ENCODE data around the gene ARHGEF7. TPM values are rescaled to one million over a fixed set of nuclear protein-coding genes. Genes with fewer than 3 reads are reported as not detected.

ARHGEF7 gene
- total RNA-seq, 1 experiment from 2014 or later: 46.2 TPM

DNA sequence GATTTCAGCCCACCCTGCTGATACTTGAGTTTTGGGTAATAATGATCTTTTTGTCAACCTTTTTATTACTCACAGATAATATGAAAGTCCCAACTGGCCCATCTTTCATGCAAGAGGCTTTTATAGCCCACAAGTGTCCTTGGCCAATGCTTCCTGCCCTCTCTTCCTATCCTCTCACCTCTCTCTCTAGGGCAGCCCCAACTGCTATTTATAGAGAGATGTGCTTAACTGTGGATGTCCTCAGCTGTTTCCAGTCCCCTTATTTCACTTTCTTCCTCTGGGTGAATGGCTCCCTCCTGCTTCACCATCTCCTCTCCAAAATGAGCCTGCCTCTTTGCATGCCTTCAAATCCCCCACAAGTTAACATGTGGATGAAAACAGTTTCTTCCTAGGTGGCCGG is 27.4 kb downstream of the ARHGEF7 start:
- Histone ChIP-seq H3K36me3 (ENCODE audit: control insufficient read depth in 1 of 2, insufficient read depth in 2 of 2, low read length in 2 of 2) (no peaks in the 10 kb centered on the region), H3K4me3 (replicated peaks in 1 of 2; ENCODE audit: low read depth in 1 of 2, low read length in 2 of 2) (no peak overlapping the region), H3K9me3 (ENCODE audit: control insufficient read depth in 1 of 2, insufficient read depth in 1 of 2, low read depth in 1 of 2, low read length in 2 of 2) (no peaks in the 10 kb centered on the region), H2AFZ (ENCODE audit: low read depth, low read length, poor library complexity, severe bottlenecking) (no peak overlapping the region), H3K27ac (ENCODE audit: low read depth, low read length) (no peak overlapping the region), H3K27me3 (ENCODE audit: insufficient read depth, low read length) (peaks cover 38% of the 10 kb centered on the region; the same call in 1 of the 2 replicates), H3K79me2 (ENCODE audit: insufficient read depth, low read length) (no peaks in the 10 kb centered on the region), H4K20me1 (ENCODE audit: insufficient read depth) (no peaks in the 10 kb centered on the region), H3K9me2 (ENCODE audit: insufficient read depth) (no peaks in the 10 kb centered on the region), H3K4me1 (ENCODE audit: control insufficient read depth in 1 of 2, insufficient read depth in 2 of 2, low read length in 2 of 2) (no peaks in the 10 kb centered on the region), H3K4me2 (ENCODE audit: low read length) (no peak overlapping the region), H3K9ac (ENCODE audit: low read length) (no peak overlapping the region)
- CTCF ChIA-PET: no interaction called here
- POLR2A ChIA-PET: interaction anchor here (0.5 kb wide), 1 partner anchor 559 kb away, joined by 5 read pairs; no protein-coding TSS in a partner anchor
- DNase-seq (ENCODE audit: low read depth, low spot score): no peak
- TF ChIP-seq SP1 (IDR thresholded peaks at IDR 0.05; ENCODE audit: low read depth): no peak
- TF ChIP-seq, protein P1, sequence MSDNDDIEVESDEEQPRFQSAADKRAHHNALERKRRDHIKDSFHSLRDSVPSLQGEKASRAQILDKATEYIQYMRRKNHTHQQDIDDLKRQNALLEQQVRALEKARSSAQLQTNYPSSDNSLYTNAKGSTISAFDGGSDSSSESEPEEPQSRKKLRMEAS (IDR thresholded peaks at IDR 0.05): no peak
- TF ChIP-seq FOSL1 (IDR thresholded peaks at IDR 0.05; ENCODE audit: low read depth): no peak
- no peak for TF ChIP-seq ZFX (IDR thresholded peaks at IDR 0.05)
- no peak for TF ChIP-seq ZNF274 (IDR thresholded peaks at IDR 0.05; ENCODE audit: low read depth, low read length)
- no peak for TF ChIP-seq POLR2AphosphoS5 (IDR thresholded peaks at IDR 0.05; ENCODE audit: low read depth, low read length)
- no peak for TF ChIP-seq CBX3 (IDR thresholded peaks at IDR 0.05; ENCODE audit: low read depth)
- no peak for TF ChIP-seq EZH2 (IDR thresholded peaks at IDR 0.05)
- TF ChIP-seq ELF1 (IDR thresholded peaks at IDR 0.05; ENCODE audit: borderline replicate concordance, low read depth): no peak
- BruUV-seq (replicated peaks): no TSS peak
- no peak for ATAC-seq
- intact Hi-C loops (cut with micrococcal nuclease): no loop called here
- RAD21 ChIA-PET (ENCODE audit: low non-redundant PET in 1 of 2, low total read pairs in 2 of 2, uncharacterized antibody in 2 of 2, unreplicated experiment in 2 of 2): no interaction called here

DNA sequence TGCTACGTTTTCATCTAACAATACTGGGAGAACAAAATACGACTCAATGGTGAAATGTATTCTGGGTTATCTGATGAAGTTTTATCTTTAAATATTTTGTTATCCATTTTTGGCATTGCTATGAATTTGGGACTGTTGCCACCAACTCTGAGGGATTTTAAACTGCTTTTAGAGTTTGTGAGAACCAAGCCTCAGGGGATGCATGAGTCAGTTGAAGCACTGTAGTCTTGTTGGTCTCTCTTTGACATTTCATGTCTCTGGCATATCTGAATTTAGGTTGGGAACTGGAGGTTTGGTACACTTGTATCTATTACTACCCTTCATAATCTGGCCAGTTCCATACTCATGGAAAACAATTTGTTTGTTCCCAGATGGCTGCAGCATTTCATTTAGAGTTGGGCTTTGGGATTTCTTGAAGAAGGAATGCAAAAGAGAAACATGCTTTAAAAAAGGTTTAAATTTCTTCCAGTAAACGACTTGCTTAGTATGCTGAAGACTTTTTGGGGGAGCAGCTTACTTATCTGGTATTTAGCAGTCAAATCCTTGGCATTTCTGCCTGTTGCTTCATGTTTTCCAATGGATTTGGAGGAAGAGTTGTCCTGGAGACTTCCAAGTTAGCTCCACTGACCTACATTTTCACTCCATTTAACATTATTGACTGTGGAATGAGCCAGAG is 28.9 kb downstream of the ARHGEF7 start:
- no peak for ATAC-seq
- Histone ChIP-seq H3K9ac (ENCODE audit: low read length) (no peak overlapping the region), H2AFZ (ENCODE audit: low read depth, low read length, poor library complexity, severe bottlenecking) (no peak overlapping the region), H3K4me2 (ENCODE audit: low read length) (no peak overlapping the region), H3K27ac (ENCODE audit: low read depth, low read length) (no peak overlapping the region), H3K9me3 (ENCODE audit: control insufficient read depth in 1 of 2, insufficient read depth in 1 of 2, low read depth in 1 of 2, low read length in 2 of 2) (no peaks in the 10 kb centered on the region), H3K4me3 (replicated peaks in 1 of 2; ENCODE audit: low read depth in 1 of 2, low read length in 2 of 2) (no peak overlapping the region), H3K27me3 (ENCODE audit: insufficient read depth, low read length) (peaks cover 38% of the 10 kb centered on the region; the same call in 1 of the 2 replicates), H3K36me3 (ENCODE audit: control insufficient read depth in 1 of 2, insufficient read depth in 2 of 2, low read length in 2 of 2) (no peaks in the 10 kb centered on the region), H4K20me1 (ENCODE audit: insufficient read depth) (no peaks in the 10 kb centered on the region), H3K9me2 (ENCODE audit: insufficient read depth) (no peaks in the 10 kb centered on the region), H3K4me1 (ENCODE audit: control insufficient read depth in 1 of 2, insufficient read depth in 2 of 2, low read length in 2 of 2) (no peaks in the 10 kb centered on the region), H3K79me2 (ENCODE audit: insufficient read depth, low read length) (no peaks in the 10 kb centered on the region)
- DNase-seq (ENCODE audit: low read depth, low spot score): no peak
- CTCF ChIA-PET: no interaction called here
- intact Hi-C loops (cut with micrococcal nuclease): no loop called here
- POLR2A ChIA-PET: no interaction called here
- BruUV-seq (replicated peaks): no TSS peak
- TF ChIP-seq POLR2A (IDR thresholded peaks at IDR 0.05; ENCODE audit: borderline replicate concordance, extremely low read depth, insufficient read depth, insufficient read length) (no peak), JUND (IDR thresholded peaks at IDR 0.05) (no peak), EZH2 (IDR thresholded peaks at IDR 0.05) (no peak), SIN3A (IDR thresholded peaks at IDR 0.05; ENCODE audit: low read depth) (no peak), EGR1 (IDR thresholded peaks at IDR 0.05; ENCODE audit: low read depth) (no peak), EZH2phosphoT487 (IDR thresholded peaks at IDR 0.05; ENCODE audit: borderline replicate concordance) (no peak), YY1 (IDR thresholded peaks at IDR 0.05; ENCODE audit: extremely low read depth, insufficient replicate concordance, low read depth, low read length) (no peak), CBX3 (IDR thresholded peaks at IDR 0.05; ENCODE audit: low read depth) (no peak)
- TF ChIP-seq, protein P1 (IDR thresholded peaks at IDR 0.05): no peak
- TF ChIP-seq, protein P2, sequence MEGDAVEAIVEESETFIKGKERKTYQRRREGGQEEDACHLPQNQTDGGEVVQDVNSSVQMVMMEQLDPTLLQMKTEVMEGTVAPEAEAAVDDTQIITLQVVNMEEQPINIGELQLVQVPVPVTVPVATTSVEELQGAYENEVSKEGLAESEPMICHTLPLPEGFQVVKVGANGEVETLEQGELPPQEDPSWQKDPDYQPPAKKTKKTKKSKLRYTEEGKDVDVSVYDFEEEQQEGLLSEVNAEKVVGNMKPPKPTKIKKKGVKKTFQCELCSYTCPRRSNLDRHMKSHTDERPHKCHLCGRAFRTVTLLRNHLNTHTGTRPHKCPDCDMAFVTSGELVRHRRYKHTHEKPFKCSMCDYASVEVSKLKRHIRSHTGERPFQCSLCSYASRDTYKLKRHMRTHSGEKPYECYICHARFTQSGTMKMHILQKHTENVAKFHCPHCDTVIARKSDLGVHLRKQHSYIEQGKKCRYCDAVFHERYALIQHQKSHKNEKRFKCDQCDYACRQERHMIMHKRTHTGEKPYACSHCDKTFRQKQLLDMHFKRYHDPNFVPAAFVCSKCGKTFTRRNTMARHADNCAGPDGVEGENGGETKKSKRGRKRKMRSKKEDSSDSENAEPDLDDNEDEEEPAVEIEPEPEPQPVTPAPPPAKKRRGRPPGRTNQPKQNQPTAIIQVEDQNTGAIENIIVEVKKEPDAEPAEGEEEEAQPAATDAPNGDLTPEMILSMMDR (IDR thresholded peaks at IDR 0.05 in 2 of 3, conservative IDR thresholded peaks at IDR 0.05 in 1 of 3; ENCODE audit: borderline replicate concordance in 1 of 3, insufficient read depth in 1 of 3, low read depth in 2 of 3, low read length in 2 of 3): no peak
- TF ChIP-seq, protein P3, sequence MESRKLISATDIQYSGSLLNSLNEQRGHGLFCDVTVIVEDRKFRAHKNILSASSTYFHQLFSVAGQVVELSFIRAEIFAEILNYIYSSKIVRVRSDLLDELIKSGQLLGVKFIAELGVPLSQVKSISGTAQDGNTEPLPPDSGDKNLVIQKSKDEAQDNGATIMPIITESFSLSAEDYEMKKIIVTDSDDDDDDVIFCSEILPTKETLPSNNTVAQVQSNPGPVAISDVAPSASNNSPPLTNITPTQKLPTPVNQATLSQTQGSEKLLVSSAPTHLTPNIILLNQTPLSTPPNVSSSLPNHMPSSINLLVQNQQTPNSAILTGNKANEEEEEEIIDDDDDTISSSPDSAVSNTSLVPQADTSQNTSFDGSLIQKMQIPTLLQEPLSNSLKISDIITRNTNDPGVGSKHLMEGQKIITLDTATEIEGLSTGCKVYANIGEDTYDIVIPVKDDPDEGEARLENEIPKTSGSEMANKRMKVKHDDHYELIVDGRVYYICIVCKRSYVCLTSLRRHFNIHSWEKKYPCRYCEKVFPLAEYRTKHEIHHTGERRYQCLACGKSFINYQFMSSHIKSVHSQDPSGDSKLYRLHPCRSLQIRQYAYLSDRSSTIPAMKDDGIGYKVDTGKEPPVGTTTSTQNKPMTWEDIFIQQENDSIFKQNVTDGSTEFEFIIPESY (IDR thresholded peaks at IDR 0.05; ENCODE audit: extremely low read depth, insufficient replicate concordance, low read length): no peak
- RAD21 ChIA-PET (ENCODE audit: low non-redundant PET in 1 of 2, low total read pairs in 2 of 2, uncharacterized antibody in 2 of 2, unreplicated experiment in 2 of 2): no interaction called here
